ENCODE results near the gene CABLES2. TPM values are rescaled to one million over a fixed set of nuclear protein-coding genes. Genes with fewer than 3 reads are reported as not detected.
"Not testable (repeated sequence)": the region's sequence is repeated elsewhere in the genome, so short reads cannot be mapped to it uniquely, and the experiment has no call there.

Gene CABLES2
- total RNA-seq, 1 experiment from 2014 or later, result 10.4 TPM

GRCh38 chr20:62433658-62434497 lies 26.8 kb upstream of the CABLES2 start:
- no peak for DNase-seq (ENCODE audit: low spot score)

GRCh38 chr20:62430866-62431447 lies 23.9 kb upstream of the CABLES2 start:
- no peak for DNase-seq (ENCODE audit: low spot score)

GRCh38 chr20:62430311-62430853 lies 23.3 kb upstream of the CABLES2 start:
- no peak for DNase-seq (ENCODE audit: low spot score)

- no peak for DNase-seq (ENCODE audit: low spot score)
Measured at GRCh38 chr20:62429455-62430310, 22.6 kb upstream of the CABLES2 start.

GRCh38 chr20:62428396-62429295 lies 21.6 kb upstream of the CABLES2 start:
- no peak for DNase-seq (ENCODE audit: low spot score)

GRCh38 chr20:62428002-62428372 lies 20.9 kb upstream of the CABLES2 start:
- no peak for DNase-seq (ENCODE audit: low spot score)

GRCh38 chr20:62427172-62428001 lies 20.3 kb upstream of the CABLES2 start, which contains the start of gene RBBP8NL:
Gene RBBP8NL (minus strand): TSS chr20:62427539. CDS start chr20:62419647, 7,892 bp downstream.
- DNase-seq (ENCODE audit: low spot score), result no peak

GRCh38 chr20:62426699-62427131 lies 19.6 kb upstream of the CABLES2 start:
- DNase-seq (ENCODE audit: low spot score), result no peak

GRCh38 chr20:62426059-62426348 lies 18.9 kb upstream of the CABLES2 start:
- not testable (repeated sequence) for DNase-seq (ENCODE audit: low spot score)

- DNase-seq (ENCODE audit: low spot score), result no peak
Measured at GRCh38 chr20:62425281-62426058, 18.4 kb upstream of the CABLES2 start.

- no peak for DNase-seq (ENCODE audit: low spot score)
Measured at GRCh38 chr20:62424249-62425107, 17.4 kb upstream of the CABLES2 start.

- no peak for DNase-seq (ENCODE audit: low spot score)
Measured at GRCh38 chr20:62423326-62423706, 16.2 kb upstream of the CABLES2 start.

GRCh38 chr20:62422636-62423325 lies 15.7 kb upstream of the CABLES2 start:
- no peak for DNase-seq (ENCODE audit: low spot score)

- no peak for DNase-seq (ENCODE audit: low spot score)
Measured at GRCh38 chr20:62421716-62421990, 14.6 kb upstream of the CABLES2 start.

- no peak for DNase-seq (ENCODE audit: low spot score)
Measured at GRCh38 chr20:62420846-62421715, 14.0 kb upstream of the CABLES2 start.

- DNase-seq (ENCODE audit: low spot score), result no peak
Measured at GRCh38 chr20:62419759-62420158, 12.7 kb upstream of the CABLES2 start.

Data from A172 (cell line).